HUES6 (cell line): ENCODE results near the gene DSG3.

Experiments used
- H3K27ac ChIP-seq: 2 replicates; pipeline ENCODE4 v1.7.0; 2013; ENCODE audit warnings: low read depth, mild to moderate bottlenecking, low read length, inconsistent platforms
- H3K27me3 ChIP-seq: 2 replicates; pipeline ENCODE4 v1.6.1; 2013; ENCODE audit warnings: low read length; ENCODE audit not compliant: control insufficient read depth, insufficient read depth
- H3K36me3 ChIP-seq: 2 replicates; pipeline ENCODE4 v1.6.1; 2013; ENCODE audit warnings: low read length; ENCODE audit not compliant: control insufficient read depth, insufficient read depth
- H3K4me1 ChIP-seq: 2 replicates; pipeline ENCODE4 v1.6.1; 2013; ENCODE audit warnings: low read length; ENCODE audit not compliant: control insufficient read depth, insufficient read depth
- H3K4me3 ChIP-seq: 2 replicates; pipeline ENCODE4 v1.5.1; 2013; ENCODE audit warnings: low read depth, low read length
- H3K9ac ChIP-seq: one replicate; pipeline ENCODE4 v1.6.1; 2013; ENCODE audit warnings: mild to moderate bottlenecking, low read length
- H3K9me3 ChIP-seq: 2 replicates; pipeline ENCODE4 v1.6.1; 2013; ENCODE audit warnings: low read depth, low read length; ENCODE audit not compliant: control insufficient read depth, insufficient read depth

Gene DSG3, protein sequence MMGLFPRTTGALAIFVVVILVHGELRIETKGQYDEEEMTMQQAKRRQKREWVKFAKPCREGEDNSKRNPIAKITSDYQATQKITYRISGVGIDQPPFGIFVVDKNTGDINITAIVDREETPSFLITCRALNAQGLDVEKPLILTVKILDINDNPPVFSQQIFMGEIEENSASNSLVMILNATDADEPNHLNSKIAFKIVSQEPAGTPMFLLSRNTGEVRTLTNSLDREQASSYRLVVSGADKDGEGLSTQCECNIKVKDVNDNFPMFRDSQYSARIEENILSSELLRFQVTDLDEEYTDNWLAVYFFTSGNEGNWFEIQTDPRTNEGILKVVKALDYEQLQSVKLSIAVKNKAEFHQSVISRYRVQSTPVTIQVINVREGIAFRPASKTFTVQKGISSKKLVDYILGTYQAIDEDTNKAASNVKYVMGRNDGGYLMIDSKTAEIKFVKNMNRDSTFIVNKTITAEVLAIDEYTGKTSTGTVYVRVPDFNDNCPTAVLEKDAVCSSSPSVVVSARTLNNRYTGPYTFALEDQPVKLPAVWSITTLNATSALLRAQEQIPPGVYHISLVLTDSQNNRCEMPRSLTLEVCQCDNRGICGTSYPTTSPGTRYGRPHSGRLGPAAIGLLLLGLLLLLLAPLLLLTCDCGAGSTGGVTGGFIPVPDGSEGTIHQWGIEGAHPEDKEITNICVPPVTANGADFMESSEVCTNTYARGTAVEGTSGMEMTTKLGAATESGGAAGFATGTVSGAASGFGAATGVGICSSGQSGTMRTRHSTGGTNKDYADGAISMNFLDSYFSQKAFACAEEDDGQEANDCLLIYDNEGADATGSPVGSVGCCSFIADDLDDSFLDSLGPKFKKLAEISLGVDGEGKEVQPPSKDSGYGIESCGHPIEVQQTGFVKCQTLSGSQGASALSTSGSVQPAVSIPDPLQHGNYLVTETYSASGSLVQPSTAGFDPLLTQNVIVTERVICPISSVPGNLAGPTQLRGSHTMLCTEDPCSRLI

DNA sequence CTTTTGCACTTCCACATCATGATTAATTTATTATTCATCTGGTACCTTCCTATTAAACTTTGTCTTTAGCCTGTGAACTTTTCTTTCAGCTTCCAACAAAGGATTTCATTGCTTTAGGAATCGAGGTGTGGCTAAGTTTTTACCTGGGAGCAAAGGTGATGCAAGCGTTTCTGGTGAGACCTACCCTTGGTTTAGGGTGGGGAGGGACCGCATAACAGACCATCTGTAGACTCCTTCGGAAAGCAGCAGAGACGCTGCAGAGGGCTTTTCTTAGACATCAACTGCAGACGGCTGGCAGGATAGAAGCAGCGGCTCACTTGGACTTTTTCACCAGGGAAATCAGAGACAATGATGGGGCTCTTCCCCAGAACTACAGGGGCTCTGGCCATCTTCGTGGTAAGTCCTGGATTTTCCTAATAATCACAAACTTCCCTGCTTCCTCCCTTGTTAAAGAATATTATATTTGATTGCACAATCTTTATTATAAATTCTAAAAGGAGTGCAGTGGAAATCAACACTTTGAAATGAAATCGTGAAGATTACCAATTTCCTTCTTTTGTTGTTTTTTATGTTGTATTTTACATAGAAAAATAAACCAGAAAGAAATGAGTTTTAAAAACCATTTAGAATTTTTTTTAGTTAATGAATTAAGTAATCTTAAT is at the start of gene DSG3:
TSS of gene DSG3 (plus strand) at position 212 of the 662 bp plus-strand sequence. CDS start at position 349, 137 bp downstream.
- Histone ChIP-seq H3K27me3 (no peaks in the 10 kb centered on the region), H3K9me3 (no peaks in the 10 kb centered on the region), H3K4me1 (no peaks in the 10 kb centered on the region), H3K27ac (no peak within 1 kb of the TSS), H3K36me3 (no peaks in the 10 kb centered on the region), H3K9ac (no peak within 1 kb of the TSS), H3K4me3 (no peak within 1 kb of the TSS)

DNA sequence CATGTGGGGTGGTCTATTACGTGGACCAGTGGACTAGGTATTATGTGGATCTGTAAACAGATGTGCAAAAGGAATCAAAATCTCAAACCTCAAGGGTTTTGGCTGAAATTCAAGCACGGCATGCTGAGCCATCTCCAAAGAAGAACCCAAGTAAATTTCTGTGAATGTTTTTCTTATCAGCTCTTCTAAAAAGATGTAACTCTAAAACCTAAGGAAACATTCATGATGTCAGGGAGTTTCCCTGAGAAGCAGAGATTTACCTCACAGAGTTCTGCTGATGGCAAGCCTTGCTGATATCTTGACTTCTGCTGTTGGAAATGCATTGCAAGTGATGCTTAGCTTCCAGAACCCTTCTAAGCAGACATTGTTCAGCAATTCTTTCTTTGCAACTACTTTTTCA is 49.4 kb upstream of the DSG3 start:
- Histone ChIP-seq H3K27ac (no peak overlapping the region), H3K9ac (no peak overlapping the region), H3K27me3 (no peaks in the 10 kb centered on the region), H3K4me3 (no peak overlapping the region), H3K4me1 (no peaks in the 10 kb centered on the region), H3K9me3 (no peaks in the 10 kb centered on the region), H3K36me3 (no peaks in the 10 kb centered on the region)

DNA sequence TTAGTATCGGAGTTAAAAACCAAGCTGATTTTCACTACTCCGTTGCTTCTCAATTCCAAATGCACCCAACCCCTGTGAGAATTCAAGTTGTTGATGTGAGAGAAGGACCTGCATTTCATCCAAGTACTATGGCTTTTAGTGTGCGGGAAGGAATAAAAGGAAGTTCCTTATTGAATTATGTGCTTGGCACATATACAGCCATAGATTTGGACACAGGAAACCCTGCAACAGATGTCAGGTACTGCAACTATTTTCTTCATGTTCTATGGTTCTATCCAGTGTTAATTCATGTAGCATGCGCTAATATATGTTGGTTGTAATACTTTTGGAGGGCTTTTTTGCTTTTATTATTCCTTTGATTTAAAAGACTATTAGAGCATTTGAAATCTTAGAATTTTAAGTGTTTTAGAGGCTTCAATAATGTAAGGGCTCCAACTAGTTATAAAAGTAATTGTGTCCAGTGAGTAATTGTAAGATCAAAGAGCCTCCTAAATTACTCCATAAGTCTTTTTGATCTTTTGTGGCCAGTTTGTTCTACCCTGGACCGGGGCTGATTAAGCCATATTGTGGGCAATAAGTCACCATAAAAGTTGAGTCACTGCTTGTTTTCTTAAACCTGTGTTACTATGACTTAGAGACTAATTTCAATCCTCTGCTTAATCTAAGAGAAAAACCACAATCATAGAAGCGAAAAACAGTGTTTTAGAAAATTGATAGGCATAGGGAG is 48.1 kb upstream of the DSG3 start:
- Histone ChIP-seq H3K9ac (no peak overlapping the region), H3K4me3 (no peak overlapping the region), H3K9me3 (no peaks in the 10 kb centered on the region), H3K27ac (peak overlapping the region; percentile 13; the same call in 1 of the 2 replicates), H3K4me1 (no peaks in the 10 kb centered on the region), H3K27me3 (no peaks in the 10 kb centered on the region), H3K36me3 (no peaks in the 10 kb centered on the region)

DNA sequence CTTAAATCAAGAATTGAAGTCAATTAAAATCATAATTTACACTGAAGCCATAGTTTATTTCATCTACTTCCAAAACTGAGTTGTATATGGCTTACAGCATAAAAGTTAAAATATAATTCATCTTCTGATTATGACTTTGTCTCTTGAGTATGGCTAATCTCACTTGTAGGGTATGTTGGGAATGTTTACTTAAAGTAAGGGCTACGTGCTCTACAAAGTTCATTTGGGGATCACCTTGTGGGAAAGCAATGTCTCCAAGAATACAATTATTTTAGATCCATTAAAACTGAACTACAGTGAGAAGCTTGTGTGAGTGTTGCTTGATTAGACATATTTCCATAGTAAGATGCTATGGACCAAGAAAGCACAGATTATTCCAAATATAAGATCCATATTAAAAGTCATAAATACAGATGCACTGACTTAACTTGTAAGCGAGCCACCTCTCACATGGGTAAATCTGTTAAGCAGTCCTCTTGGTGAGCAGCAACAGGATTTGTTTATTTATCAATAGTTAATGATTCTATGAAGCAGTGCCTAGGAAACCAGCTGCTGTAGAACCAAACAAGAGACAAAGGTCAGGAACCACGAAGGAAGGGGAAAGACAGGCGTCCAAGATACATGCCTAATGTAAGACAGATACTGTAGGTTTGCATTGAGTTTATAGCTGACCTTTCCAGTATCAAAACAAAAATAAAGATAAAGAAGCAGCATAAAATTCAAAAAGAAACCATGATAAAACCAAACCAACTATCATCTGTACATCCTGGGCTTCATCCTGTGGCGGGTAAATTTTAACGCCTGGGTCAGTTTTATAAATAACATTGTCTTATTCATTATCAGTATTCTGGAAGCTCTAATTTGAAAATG is 46.1 kb upstream of the DSG3 start:
- no peaks in the 10 kb centered on the region for H3K4me1 ChIP-seq
- H3K36me3 ChIP-seq = no peaks in the 10 kb centered on the region
- H3K27ac ChIP-seq = no peak overlapping the region
- no peak overlapping the region for H3K9ac ChIP-seq
- H3K9me3 ChIP-seq = no peaks in the 10 kb centered on the region
- H3K27me3 ChIP-seq = no peaks in the 10 kb centered on the region
- H3K4me3 ChIP-seq = no peak overlapping the region

DNA sequence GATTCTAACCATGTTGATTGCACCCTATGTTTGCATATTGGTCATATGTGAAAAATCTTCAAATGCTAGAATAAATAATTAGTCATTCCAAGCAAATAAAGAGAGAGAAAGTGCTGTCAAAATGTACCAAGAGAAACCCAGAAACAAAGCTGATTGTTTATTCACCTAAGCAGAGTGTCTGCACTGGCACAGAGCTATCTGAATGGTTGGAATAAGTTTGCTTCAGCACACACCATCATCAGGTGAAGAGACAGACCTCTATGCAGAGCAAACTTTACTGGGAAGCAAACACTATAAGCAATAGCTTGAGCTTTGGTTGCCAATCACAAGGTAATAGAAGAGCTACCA is 45.5 kb upstream of the DSG3 start:
- Histone ChIP-seq H3K9me3 (no peaks in the 10 kb centered on the region), H3K4me1 (no peaks in the 10 kb centered on the region), H3K27ac (no peak overlapping the region), H3K4me3 (no peak overlapping the region), H3K36me3 (no peaks in the 10 kb centered on the region), H3K27me3 (no peaks in the 10 kb centered on the region), H3K9ac (no peak overlapping the region)

DNA sequence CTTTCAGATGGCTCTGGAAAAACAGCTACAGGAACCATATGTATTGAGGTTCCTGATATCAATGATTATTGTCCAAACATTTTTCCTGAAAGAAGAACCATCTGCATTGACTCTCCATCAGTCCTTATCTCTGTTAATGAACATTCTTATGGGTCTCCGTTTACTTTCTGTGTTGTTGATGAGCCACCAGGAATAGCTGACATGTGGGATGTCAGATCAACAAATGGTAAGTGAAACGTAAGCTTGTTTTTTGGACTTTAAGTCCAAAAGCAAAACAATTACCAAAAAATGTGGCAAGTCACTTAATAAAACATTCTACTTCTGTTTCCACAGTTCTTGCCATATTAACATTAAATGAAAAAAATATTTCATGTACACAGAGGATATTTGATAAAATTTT is 44.1 kb upstream of the DSG3 start:
- H3K4me3 ChIP-seq = no peak overlapping the region
- no peaks in the 10 kb centered on the region for H3K36me3 ChIP-seq

DNA sequence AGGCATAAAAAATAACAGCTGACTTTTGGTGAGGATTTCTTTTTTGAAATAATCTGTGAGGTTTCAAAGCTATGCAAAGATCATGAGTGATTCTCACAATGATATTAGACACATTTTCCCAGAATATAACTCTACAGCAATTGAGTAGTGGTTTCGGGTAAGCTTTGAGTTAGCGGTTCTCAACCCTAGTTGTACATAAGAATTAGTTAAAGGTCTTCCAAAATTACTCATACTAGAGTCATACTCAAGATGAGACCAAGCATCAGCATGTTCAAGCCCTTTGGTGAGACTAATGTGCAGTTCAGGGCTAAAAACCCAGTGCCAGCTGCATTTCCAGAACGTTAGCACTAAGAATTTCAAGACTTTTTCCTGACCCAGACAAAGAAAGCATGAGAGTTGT is 39.9 kb upstream of the DSG3 start:
- Histone ChIP-seq H3K27me3 (no peaks in the 10 kb centered on the region), H3K4me3 (no peak overlapping the region), H3K9me3 (no peaks in the 10 kb centered on the region), H3K36me3 (no peaks in the 10 kb centered on the region), H3K9ac (no peak overlapping the region), H3K4me1 (peaks cover 4% of the 10 kb centered on the region; the same call in 1 of the 2 replicates), H3K27ac (no peak overlapping the region)

More for the DNA sequence above, 44.1 kb upstream of the DSG3 start:
- H3K27ac ChIP-seq = no peak overlapping the region
- H3K9me3 ChIP-seq = no peaks in the 10 kb centered on the region
- no peaks in the 10 kb centered on the region for H3K27me3 ChIP-seq
- H3K9ac ChIP-seq = no peak overlapping the region
- H3K4me1 ChIP-seq = no peaks in the 10 kb centered on the region

DNA sequence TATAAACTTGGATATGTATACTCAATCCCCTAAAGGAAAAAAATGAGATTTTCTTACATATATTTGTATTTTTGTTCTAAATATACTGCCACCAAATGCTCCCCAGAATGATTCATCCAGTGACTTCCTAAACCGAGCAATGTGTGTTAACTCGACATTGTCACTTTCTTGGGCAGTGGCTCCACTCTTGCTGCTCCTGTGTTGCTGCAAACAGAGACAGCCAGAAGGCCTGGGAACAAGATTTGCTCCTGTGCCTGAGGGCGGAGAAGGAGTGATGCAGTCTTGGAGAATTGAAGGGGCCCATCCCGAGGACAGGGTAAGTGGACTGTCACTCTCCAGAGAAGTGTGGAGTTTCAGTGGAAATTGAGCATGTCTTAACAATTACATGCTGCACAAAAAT is 38.3 kb upstream of the DSG3 start:
- no peaks in the 10 kb centered on the region for H3K36me3 ChIP-seq
- H3K9ac ChIP-seq = no peak overlapping the region
- H3K9me3 ChIP-seq = no peaks in the 10 kb centered on the region
- no peak overlapping the region for H3K27ac ChIP-seq
- peaks cover 4% of the 10 kb centered on the region; the same call in 1 of the 2 replicates for H3K4me1 ChIP-seq
- H3K4me3 ChIP-seq = no peak overlapping the region
- no peaks in the 10 kb centered on the region for H3K27me3 ChIP-seq

DNA sequence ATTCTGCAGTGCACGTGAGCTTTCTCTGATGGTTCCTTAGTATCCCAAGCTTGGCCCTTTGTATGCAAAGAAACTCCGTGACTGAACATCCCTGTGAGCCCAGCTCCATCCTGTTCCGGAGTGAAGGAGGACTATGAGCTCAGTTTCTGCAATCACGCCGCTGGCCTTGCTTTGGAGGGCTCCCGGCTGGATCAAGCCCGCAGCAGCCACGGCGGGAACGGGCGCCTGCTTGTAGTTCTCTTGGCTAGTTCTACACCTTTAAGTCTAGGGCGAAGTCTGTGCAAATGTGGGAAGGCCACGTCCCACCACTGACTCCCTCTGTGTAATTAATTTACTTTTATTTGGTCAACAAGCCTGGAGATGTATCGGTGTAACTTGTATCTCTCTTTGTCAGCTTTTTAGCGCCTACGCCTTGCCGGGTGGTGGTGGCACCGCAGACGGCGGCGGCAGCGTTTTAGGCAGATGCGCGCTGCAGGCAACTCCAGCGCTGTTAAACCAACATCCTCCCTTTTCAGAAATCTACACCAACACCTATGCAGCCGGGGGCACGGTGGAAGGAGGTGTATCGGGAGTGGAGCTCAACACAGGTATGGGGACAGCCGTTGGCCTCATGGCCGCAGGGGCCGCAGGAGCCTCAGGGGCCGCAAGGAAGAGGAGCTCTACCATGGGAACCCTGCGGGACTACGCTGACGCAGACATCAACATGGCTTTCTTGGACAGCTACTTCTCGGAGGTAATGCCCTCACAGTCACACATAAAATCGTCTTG is 36.6 kb upstream of the DSG3 start:
- H3K4me3 ChIP-seq = no peak overlapping the region
- no peak overlapping the region for H3K27ac ChIP-seq
- peak overlapping the region; percentile 21 for H3K9ac ChIP-seq
- no peaks in the 10 kb centered on the region for H3K27me3 ChIP-seq
- peaks cover 4% of the 10 kb centered on the region; the same call in 1 of the 2 replicates for H3K4me1 ChIP-seq
- H3K36me3 ChIP-seq = no peaks in the 10 kb centered on the region
- no peaks in the 10 kb centered on the region for H3K9me3 ChIP-seq
